IPS DF 19.7 (cell line): ENCODE data around the gene RIPOR1.

Experiments
- DNase-seq: peaks from one replicate; pipeline ENCODE4 v3.0.0-alpha.2; 2013; ENCODE audit warnings: low read depth, low spot score

RIPOR1 gene

DNA sequence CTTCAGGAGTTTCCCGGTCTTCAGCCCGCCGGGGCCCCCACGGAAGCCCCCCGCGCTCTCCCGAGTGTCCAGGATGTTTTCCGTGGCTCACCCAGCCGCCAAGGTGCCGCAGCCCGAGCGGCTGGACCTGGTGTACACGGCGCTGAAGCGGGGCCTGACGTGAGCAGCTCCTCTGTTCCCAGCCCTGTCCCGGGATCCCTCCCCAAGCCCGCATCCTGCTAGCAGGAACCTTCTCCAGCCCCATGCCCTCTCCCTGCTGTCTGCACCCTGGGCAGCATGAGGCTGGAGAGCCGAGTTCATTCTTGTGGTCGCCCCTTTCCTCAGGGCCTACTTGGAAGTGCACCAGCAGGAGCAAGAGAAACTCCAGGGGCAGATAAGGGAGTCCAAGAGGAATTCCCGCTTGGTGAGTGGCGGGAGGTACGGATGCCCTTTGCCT is 10.1 kb downstream of the RIPOR1 start:
- no peak for DNase-seq

DNA sequence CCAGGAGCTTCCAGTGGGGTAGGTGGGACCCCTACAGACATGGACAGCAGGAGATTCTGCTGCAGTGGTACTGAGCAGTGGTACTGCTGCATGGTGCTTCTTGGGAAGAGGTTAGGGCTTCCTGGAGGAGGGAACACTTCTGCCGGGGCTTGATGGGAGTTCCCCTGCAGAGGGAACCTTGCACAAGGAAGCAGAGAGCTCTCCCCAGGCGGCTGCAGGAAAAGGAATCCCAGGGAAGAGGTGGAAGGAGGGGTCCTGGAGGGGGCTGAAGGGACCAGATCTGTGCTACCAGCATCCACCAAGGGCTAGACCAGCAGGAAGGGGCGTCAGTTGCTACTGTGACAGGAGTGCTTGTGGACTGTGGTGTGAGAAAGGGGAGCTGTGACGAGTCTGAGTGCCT is 10.6 kb downstream of the RIPOR1 start:
- no peak for DNase-seq

DNA sequence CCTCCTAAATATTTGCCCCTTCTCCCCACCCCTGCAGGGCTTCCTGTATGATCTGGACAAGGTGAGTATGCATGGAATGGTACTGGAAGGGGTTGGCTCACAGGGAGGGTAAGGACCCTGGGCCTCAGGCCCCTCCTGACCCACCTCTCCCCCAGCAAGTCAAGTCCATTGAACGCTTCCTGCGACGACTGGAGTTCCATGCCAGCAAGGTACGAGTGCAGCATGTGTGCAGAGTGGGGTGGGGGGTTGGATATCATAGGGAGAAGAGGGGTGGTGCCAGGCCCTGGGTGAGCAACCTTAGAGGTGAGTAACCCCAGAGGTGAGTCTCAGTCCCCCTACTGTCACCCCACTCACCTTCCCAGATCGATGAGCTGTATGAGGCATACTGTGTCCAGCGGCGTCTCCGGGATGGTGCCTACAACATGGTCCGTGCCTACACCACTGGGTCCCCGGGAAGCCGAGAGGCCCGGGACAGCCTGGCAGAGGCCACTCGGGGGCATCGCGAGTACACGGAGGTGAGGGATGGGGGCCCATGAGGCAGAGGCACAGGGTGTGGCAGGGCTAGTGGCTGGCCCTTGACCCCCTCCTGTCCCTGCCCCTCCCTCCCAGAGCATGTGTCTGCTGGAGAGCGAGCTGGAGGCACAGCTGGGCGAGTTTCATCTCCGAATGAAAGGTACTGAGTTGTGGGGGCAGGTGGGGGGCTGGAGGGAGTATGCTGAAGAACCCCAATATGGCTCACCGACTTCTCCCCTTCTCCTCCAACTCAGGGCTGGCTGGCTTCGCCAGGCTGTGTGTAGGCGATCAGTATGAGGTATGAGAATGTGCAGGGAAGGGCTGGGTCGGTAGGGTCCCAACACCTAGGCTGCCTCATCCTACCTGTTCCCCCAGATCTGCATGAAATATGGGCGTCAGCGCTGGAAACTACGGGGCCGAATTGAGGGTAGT is 11.3 kb downstream of the RIPOR1 start:
- DNase-seq, result no peak

DNA sequence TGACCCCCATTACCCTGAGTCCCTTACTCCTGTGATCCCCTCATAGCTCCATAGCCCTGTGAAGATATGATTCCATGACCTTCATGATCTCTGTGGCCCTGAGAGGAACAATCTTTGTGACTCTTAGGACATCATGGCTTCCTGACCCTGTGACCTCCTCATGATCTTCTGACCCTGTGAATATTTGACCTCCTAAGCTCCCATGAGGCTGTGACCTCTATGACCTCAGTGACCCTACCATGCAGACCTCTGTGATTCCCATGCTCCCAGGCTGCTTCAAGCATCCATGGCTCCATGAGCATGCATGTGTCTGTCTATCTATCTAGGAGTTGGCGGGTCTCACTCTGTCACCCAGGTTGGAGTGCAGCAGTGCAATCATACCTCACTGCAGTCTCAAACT is 12.1 kb downstream of the RIPOR1 start:
- no peak for DNase-seq

DNA sequence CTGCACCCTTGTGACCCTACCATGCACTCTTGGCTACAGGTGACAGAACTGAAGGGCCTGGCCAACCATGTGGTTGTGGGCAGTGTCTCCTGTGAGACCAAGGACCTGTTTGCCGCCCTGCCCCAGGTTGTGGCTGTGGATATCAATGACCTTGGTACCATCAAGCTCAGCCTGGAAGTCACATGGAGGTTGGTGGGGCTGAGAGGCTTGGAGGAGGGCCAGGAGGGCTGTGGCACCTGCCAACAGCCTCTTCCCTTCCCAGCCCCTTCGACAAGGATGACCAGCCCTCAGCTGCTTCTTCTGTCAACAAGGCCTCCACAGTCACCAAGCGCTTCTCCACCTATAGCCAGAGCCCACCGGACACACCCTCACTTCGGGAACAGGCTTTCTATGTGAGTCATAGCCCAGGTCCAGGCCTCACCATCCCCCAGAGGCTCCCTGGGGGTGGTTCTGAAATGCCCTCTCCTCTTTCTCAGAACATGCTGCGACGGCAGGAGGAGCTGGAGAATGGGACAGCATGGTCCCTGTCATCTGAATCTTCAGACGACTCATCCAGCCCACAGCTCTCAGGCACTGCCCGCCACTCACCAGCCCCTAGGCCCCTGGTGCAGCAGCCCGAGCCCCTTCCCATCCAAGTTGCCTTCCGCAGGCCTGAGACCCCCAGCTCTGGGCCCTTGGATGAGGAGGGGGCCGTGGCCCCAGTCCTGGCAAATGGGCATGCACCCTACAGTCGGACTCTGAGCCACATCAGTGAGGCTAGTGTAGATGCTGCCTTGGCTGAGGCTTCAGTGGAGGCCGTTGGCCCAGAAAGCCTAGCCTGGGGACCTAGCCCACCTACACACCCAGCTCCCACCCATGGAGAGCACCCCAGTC is 13.0 kb downstream of the RIPOR1 start:
- no peak for DNase-seq

DNA sequence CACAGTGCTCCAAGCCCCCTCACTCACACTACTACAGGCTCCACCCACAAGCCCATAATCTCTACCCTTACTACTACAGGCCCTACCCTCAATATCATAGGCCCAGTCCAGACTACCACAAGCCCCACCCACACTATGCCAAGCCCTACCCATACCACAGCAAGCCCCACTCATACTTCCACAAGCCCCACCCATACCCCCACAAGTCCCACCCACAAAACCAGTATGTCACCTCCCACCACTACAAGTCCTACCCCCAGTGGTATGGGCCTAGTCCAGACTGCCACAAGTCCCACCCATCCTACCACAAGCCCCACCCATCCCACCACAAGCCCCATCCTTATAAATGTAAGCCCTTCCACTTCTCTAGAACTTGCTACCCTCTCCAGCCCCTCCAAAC is 13.8 kb downstream of the RIPOR1 start:
- no peak for DNase-seq

DNA sequence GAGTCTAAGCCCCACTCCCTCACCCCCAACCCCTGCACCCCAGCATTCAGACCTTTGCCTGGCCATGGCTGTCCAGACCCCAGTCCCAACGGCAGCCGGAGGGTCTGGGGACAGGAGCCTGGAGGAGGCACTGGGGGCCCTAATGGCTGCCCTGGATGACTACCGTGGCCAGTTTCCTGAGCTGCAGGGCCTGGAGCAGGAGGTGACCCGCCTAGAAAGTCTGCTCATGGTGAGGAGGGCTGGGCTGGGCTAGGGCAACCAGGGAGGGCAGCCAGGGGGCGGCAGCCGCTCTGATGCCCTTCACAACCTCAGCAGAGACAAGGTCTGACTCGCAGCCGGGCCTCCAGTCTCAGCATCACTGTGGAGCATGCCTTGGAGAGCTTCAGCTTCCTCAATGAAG is 14.4 kb downstream of the RIPOR1 start:
- DNase-seq, result no peak

DNA sequence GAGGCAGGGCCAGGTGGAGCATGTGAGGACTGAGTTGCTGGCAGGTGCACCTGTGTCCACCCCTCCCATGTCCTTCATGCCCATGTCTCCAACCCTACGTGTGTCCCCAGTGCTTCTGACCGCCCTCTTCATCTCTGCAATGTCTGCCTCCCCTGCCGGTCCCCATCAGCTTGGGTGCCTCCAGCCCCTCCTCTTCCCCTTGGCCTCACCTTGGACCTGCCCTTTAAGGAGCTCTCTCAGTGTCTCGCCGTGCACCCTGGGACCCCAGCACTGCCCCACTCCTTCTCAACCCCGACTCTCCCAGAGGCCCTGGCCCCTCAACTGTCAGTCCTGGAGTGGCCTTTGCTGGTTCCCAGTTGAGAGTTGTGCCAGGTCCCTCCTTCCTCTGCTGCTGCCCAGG is 15.0 kb downstream of the RIPOR1 start:
- DNase-seq, result no peak

DNA sequence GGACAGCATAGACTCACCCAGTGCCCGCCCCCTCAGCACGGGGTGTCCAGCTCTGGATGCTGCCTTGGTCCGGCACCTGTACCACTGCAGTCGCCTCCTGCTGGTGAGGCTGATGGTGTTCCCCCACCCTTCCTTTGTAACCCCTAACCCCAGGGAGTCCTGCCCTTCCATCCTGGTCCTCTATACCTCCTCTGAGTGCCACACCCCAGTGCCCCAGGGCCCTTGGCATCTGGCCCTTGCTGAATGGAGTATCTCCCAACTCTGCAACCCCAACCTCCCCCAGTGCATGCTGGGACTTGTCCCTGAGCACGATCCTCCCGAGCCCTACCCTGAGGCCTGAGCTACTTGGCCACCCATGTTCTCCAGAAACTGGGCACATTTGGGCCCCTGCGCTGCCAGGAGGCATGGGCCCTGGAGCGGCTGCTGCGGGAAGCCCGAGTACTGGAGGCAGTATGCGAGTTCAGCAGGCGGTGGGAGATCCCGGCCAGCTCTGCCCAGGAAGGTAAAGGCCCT is 15.8 kb downstream of the RIPOR1 start:
- DNase-seq, result no peak

DNA sequence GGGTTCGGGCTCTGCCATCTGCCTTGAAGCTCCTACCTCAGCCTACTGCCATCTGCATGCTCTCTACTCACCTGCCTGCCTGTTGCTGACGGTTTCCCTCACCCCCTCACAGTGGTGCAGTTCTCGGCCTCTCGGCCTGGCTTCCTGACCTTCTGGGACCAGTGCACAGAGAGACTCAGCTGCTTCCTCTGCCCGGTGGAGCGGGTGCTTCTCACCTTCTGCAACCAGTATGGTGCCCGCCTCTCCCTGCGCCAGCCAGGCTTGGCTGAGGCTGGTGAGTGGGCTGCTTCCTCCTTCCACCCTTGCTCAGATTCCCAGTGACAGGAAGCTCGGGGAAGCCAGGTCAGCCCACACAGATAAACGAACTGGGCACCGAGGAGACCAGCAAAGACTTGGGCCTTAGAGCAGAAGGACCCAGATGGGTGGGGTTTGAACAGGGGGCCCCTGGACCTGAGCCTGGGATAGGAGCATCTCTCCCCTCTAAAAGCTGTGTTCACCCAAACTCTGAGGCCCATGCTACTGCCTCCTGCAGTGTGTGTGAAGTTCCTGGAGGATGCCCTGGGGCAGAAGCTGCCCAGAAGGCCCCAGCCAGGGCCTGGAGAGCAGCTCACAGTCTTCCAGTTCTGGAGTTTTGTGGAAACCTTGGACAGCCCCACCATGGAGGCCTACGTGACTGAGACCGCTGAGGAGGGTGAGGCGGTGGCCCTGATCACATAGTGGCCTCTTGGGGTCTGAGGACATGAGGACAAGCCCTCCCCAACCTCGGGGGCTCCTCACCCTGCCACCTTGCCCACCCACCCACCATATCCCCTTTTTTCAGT is 16.4 kb downstream of the RIPOR1 start:
- no peak for DNase-seq

DNA sequence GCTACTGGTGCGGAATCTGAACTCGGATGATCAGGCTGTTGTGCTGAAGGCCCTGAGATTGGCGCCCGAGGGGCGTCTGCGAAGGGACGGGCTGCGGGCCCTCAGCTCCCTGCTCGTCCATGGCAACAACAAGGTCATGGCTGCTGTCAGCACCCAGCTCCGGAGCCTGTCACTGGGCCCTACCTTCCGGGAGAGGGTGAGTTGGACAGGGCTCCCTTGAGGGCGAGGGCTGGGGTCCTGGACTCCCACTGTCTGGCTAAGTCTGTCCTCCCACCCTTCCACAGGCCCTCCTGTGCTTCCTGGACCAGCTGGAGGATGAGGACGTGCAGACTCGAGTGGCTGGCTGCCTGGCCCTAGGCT is 17.0 kb downstream of the RIPOR1 start:
- DNase-seq, result no peak

DNA sequence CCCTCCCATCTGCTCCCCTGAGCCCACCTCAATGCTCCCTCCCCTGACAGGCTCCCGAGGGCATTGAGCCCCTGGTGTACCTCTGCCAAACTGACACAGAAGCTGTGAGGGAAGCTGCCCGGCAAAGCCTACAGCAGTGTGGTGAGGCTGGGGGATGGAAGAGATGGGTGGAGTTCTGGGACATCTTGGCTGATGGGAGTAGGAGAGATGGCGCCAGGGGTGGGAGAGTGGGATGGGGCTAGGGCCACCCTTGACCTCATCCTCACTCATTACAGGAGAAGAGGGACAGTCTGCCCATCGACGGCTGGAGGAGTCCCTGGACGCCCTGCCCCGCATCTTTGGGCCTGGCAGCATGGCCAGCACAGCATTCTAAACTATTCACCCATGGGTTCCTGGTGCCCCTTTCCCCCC is 17.5 kb downstream of the RIPOR1 start:
- DNase-seq, result no peak

DNA sequence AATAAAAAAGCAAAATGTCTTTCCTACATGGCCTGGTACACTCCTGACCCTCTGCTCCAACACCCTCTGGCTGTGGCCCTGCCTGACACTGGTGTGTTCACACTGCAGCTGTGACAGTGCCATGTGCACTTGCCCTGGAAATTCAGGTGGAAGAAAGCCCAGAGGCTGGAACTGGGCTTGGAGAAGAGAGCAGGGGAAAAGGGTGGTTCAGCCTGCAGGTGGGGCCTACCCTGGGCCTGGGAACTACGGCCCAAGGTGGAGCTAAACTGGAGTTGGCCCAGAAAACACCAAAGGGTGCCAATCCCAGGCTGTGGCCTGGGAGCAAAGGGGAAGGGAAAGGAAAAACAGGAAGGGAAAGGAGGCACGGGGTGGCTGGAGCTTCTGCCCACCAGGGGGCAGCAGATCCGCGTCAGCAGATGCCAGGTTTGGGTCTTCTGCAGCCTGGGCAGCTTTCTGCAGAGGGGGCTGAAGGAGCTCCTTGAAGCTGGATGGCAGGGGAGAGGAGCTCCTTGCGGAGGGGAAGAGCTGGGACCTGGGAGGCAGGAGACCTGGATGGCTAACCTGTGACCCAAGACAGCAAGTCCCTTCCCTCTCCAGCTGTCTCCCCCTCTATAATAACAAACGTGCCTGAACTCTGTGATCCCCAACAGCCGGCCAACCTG is 18.3 kb downstream of the RIPOR1 start:
- no peak for DNase-seq

DNA sequence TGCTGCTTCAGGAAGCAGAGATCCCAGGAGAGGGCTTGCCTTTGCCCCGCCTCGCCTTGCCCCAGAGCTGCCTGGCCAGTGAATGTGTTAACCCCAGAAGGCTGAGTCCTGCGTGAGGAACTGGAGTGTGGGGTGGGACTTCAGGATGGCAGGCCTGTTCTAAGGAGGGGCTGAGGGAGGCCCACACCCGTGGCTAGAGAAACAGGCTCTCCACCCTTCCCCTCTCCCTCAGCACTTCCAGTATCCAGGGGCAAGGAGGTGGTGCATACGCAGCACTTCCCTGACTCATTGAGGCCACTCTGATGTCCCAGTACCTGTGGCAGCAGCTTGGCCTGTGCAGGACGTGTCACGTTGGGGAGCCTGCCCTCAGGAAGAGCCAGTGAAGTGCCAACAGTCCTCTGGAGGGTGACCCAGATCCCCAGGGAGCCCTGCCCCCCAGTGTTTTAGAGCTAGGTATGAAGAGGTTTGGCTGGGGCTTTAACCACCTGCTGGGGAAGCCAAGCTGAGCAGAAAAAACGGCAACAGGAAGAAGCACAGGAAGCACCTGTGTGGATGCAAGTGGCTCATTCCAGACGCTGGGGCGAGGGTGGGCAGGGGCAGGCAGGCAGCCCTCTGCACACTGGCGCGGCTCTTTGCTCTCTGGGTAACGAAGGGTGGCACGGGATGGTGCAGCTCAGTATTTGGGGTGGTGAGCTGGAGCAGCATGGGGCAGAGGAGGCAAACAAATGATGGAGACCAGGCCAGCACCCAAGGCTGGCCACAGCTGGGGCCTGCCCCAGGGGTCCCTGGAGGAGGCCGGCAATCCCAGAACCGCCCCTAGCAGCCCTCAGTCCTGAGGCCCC is 19.0 kb downstream of the RIPOR1 start:
- no peak for DNase-seq

DNA sequence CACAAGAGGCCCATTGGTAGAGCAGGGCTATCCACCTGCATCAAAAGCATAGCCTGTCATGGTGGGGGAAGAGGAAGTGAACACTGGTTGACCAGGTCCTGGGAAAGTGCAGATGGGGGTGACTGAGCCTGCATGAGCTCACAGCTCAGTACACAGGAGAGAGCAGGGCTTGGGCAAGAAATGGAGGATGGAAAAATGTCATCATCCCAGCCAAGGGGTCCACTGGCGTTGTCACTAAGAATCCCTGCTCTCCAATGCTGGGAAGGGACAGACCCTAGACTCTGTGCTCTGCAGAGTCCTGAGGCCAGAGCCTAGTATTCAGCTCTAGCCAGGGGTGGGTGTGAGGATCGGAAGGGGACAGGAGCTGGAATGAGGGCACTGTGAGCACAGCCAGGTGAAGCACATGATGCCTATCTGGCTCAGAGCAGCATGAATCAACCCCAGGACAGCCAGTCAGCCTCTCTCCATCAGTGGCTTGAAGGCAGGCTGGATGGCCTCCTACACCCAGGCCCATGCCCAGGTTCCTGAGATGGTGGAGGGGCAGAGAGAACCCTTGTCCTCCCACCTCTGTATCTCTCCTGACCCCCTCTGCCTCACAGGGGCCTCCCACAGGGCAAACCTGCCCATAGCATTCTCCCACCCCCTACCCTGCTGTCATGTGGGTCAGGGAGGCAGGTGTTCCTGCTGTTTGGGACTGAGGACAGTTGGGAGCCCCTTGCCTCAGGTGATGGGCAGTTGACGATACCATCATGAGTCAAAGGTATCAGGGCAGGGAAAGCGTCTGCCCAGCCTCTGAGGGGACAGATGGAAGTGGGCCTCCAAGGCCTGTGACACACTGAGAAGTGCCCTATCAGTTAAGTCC is 19.9 kb downstream of the RIPOR1 start:
- DNase-seq, result no peak

DNA sequence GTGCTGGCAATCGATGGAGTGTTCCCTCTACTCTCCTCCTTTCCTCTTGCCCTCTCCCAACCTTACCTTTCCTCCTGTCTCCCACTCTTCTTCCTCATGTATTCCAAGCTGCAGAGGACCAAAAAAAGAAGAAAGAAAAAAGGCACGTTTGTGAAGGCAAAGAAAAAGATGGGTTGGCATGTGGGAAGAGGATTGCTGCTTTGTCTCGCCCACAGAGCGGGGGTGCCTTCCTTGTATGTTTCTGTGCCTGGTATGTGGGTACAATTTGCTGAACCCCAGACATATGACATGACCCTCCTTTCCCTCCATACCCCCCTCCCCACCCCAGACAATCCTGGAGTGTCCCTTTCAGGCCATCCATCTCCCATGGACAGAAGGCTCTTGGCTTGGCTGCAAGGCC is 20.6 kb downstream of the RIPOR1 start:
- DNase-seq, result no peak

DNA sequence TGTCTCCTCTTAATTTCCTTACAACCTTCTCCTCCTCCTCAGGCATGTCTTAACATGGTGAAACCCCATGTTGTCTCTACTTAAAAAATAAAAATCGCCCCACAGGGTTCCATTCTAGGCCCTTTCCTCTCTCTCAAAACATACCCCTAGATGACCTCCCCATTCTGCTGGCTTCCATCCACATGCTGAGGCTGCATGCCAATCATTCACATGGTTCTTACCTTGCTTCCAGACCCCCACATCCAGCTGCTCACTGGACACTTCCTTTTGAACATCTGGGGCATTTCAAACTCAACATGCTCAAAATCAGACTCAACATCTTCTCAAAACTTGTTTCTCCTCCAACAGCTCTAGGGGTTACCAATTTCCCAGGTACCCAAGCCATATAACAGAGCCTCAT is 21.3 kb downstream of the RIPOR1 start:
- no peak for DNase-seq

DNA sequence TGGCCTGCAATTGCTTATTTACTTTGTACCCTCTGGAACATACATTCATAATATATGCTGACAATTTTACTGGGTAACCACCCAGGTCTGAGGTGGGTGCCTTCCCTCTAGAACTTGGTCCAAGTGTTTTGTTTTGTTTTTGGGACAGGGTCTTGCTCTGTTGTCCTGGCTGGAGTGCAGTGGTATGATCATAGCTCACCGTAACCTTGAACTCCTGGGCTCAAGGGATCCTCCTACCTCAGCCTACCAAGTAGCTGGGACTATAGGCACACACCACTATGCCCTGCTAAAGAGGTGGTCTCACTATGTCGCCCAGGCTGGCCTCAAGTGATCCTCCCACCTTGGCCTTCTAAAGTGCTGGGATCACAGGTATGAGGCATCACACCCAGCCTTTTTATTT is 22.5 kb downstream of the RIPOR1 start:
- no peak for DNase-seq

DNA sequence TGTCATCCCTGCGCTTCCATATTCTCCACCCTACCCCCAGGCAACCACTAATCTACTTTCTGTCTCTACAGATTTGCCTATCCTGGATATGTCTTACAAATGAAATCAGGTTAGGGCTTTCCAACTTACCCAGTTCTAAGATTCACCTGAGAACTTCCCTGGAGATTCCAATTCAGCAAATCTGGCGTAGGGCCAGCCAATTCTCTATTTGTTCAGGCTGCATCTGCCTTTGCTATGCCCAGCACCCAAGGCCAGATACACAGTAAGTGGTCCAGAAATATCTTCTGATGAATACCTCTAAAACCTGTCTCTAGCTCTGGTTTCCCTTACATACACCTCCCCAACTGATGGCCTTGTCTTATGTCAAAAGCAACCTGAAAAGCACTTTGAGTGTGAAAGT is 23.3 kb downstream of the RIPOR1 start:
- DNase-seq, result no peak
